ENCODE results near the gene SMG1. TPM values are rescaled to one million over a fixed set of nuclear protein-coding genes. Genes with fewer than 3 reads are reported as not detected.

SMG1 gene
- total and polyA plus RNA-seq, 8 donors, result 60.0 to 78.6 (median 71.4) TPM

- DNase-seq, result no peak
- no peak for ATAC-seq
- H3K9me3 ChIP-seq, result no peaks in the 10 kb centered on the region
- intact Hi-C loops (cut with DNase I), result no loop called here
- no peak for TF ChIP-seq CTCF (IDR thresholded peaks at IDR 0.05)
- no peaks in the 10 kb centered on the region for H3K27me3 ChIP-seq
- H3K27ac ChIP-seq, result no peak overlapping the region
- no peak overlapping the region for H3K4me3 ChIP-seq
- H3K36me3 ChIP-seq, result peaks cover 3 to 96% of the 10 kb centered on the region in 2 donors
- no peaks in the 10 kb centered on the region for H3K4me1 ChIP-seq
Measured at GRCh38 chr16:18853694-18854093, 72.5 kb downstream of the SMG1 start.

GRCh38 chr16:18852647-18853046 lies 73.6 kb downstream of the SMG1 start:
- Histone ChIP-seq H3K27ac (no peak overlapping the region), H3K9me3 (no peaks in the 10 kb centered on the region), H3K36me3 (peaks cover 3 to 100% of the 10 kb centered on the region in 2 donors), H3K4me1 (no peaks in the 10 kb centered on the region), H3K27me3 (no peaks in the 10 kb centered on the region), H3K4me3 (no peak overlapping the region)
- TF ChIP-seq CTCF (IDR thresholded peaks at IDR 0.05), result no peak
- DNase-seq (no peak), ATAC-seq (no peak)
- intact Hi-C loops (cut with DNase I), result no loop called here

- intact Hi-C loops (cut with DNase I), result no loop called here
- DNase-seq (no peak), ATAC-seq (no peak)
- Histone ChIP-seq H3K4me1 (no peaks in the 10 kb centered on the region), H3K27ac (no peak overlapping the region), H3K9me3 (no peaks in the 10 kb centered on the region), H3K27me3 (no peaks in the 10 kb centered on the region), H3K36me3 (peaks cover 3 to 97% of the 10 kb centered on the region in 2 donors), H3K4me3 (no peak overlapping the region)
- no peak for TF ChIP-seq CTCF (IDR thresholded peaks at IDR 0.05)
Measured at GRCh38 chr16:18846416-18846815, 79.8 kb downstream of the SMG1 start.

DNA sequence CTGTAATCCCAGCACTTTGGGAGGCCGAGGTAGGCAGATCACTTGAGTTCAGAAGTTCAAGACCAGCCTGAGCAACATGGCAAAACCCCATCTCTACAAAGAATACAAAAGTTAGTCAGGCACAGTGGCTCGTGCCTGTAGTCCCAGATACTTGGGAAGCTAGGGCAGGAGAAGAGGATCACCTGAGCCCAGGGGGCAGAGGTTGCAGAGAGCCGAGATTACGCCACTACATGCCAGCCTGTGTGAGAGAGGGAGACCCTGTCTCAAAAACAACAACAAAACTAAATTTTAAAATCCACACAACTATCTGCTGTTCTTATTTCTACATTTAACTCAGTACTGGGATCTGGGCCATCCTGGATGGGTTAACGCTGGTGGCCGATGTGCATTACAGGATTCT lies 83.6 kb downstream of the SMG1 start:
- ATAC-seq (no peak), DNase-seq (no peak)
- no peaks in the 10 kb centered on the region for H3K27me3 ChIP-seq
- intact Hi-C loops (cut with DNase I), result no loop called here
- H3K36me3 ChIP-seq, result peaks cover 0 to 96% of the 10 kb centered on the region in 2 donors
- H3K4me1 ChIP-seq, result peaks cover 0 to 6% of the 10 kb centered on the region in 2 donors
- no peak for TF ChIP-seq CTCF (IDR thresholded peaks at IDR 0.05)
- no peaks in the 10 kb centered on the region for H3K9me3 ChIP-seq
- H3K4me3 ChIP-seq, result no peak overlapping the region
- H3K27ac ChIP-seq, result peak overlapping the region in 1 of 2 donors; percentile 25

GRCh38 chr16:18841833-18842525 lies 84.2 kb downstream of the SMG1 start:
- H3K27me3 ChIP-seq, result no peaks in the 10 kb centered on the region
- peaks cover 0 to 96% of the 10 kb centered on the region in 2 donors for H3K36me3 ChIP-seq
- TF ChIP-seq CTCF (IDR thresholded peaks at IDR 0.05), result no peak
- no peaks in the 10 kb centered on the region for H3K9me3 ChIP-seq
- H3K27ac ChIP-seq, result peak overlapping the region in 1 of 2 donors; percentile 25
- ATAC-seq, result no peak
- peaks cover 0 to 6% of the 10 kb centered on the region in 2 donors for H3K4me1 ChIP-seq
- intact Hi-C loops (cut with DNase I), result no loop called here
- no peak overlapping the region for H3K4me3 ChIP-seq
- DNase-seq, result no peak
